GM18520 (cell line): Measurements from ENCODE around the gene MAP4K4.

Source experiments
- ATAC-seq: cut with Tn5 transposase; IDR thresholded peaks from one replicate; pipeline ENCODE4 v1.9.1; 2021; ENCODE audit not compliant: unreplicated experiment

MAP4K4 gene

GRCh38 chr2:101692041-101692440, 5.5 kb upstream of the MAP4K4 start:
- no peak for ATAC-seq

GRCh38 chr2:101692766-101693165, 4.7 kb upstream of the MAP4K4 start:
- no peak for ATAC-seq

GRCh38 chr2:101693991-101694588, 3.4 kb upstream of the MAP4K4 start:
- no peak for ATAC-seq

GRCh38 chr2:101696272-101697123, 1.0 kb upstream of the MAP4K4 start:
- no peak for ATAC-seq

- no peak for ATAC-seq
Measured at GRCh38 chr2:101698014-101698843, 722 bp downstream of the MAP4K4 start.

- no peak for ATAC-seq
Measured at GRCh38 chr2:101698844-101699754, 1.6 kb downstream of the MAP4K4 start.

- ATAC-seq: no peak
Measured at GRCh38 chr2:101699755-101700461, 2.4 kb downstream of the MAP4K4 start.

GRCh38 chr2:101704046-101704466, 6.5 kb downstream of the MAP4K4 start:
- no peak for ATAC-seq

GRCh38 chr2:101704816-101705578, 7.5 kb downstream of the MAP4K4 start:
- no peak for ATAC-seq

- no peak for ATAC-seq
Measured at GRCh38 chr2:101706121-101706818, 8.8 kb downstream of the MAP4K4 start.

- peak; percentile 55 for ATAC-seq
Measured at GRCh38 chr2:101706819-101707177, 9.3 kb downstream of the MAP4K4 start.

- no peak for ATAC-seq
Measured at GRCh38 chr2:101710036-101710435, 12.5 kb downstream of the MAP4K4 start.

GRCh38 chr2:101710471-101711318, 13.2 kb downstream of the MAP4K4 start:
- peak; percentile 55 for ATAC-seq

GRCh38 chr2:101714118-101714517, 16.6 kb downstream of the MAP4K4 start:
- ATAC-seq: no peak

- no peak for ATAC-seq
Measured at GRCh38 chr2:101717071-101717845, 19.8 kb downstream of the MAP4K4 start.

GRCh38 chr2:101718479-101718878, 21.0 kb downstream of the MAP4K4 start:
- ATAC-seq: no peak

GRCh38 chr2:101718993-101719571, 21.6 kb downstream of the MAP4K4 start:
- ATAC-seq: no peak
